WTC11 (cell line): ENCODE results near the gene SUSD1. TPM values are rescaled to one million over a fixed set of nuclear protein-coding genes. Genes with fewer than 3 reads are reported as not detected.

ENCODE experiments used
- ATAC-seq: fragments of 200-7000 bp; cut with Tn5 transposase; 2 replicates; pipeline ENCODE4 v1.10.0; 2021; ENCODE audit warnings: mild to moderate bottlenecking, moderate library complexity
- CTCF ChIA-PET: fragments of 300-600 bp; sonication (Branson Sonifier 250); formaldehyde crosslinking; loops from one replicate; lab custom pipeline; 2021; ENCODE audit warnings: antibody characterized with exemption; lab: Charles Lee
- POLR2A ChIA-PET: fragments of 350-600 bp; sonication (Branson Sonifier 250); formaldehyde crosslinking; loops from one replicate; lab custom pipeline; 2021; ENCODE audit warnings: antibody characterized with exemption; lab: Charles Lee
- DNase-seq: peaks from one replicate; pipeline ENCODE4 v3.0.0; 2021; ENCODE audit warnings: low spot score
- H3K27ac Mint-ChIP-seq: 2 replicates; pipeline ENCODE4 v1.8.0; 2021; ENCODE audit warnings: mixed read lengths
- H3K27me3 Mint-ChIP-seq: 2 replicates; pipeline ENCODE4 v1.8.0; 2021; ENCODE audit warnings: low read depth, mild to moderate bottlenecking, moderate library complexity, mixed read lengths
- H3K36me3 Mint-ChIP-seq: 2 replicates; pipeline ENCODE4 v1.8.0; 2021; ENCODE audit warnings: mixed read lengths
- H3K4me1 Mint-ChIP-seq: 2 replicates; pipeline ENCODE4 v1.8.0; 2022; ENCODE audit warnings: mixed read lengths
- H3K4me3 Mint-ChIP-seq: 2 replicates; pipeline ENCODE4 v1.8.0; 2021; ENCODE audit warnings: mild to moderate bottlenecking, moderate library complexity, mixed read lengths
- H3K9me3 Mint-ChIP-seq: 2 replicates; pipeline ENCODE4 v1.8.0; 2021; ENCODE audit warnings: mixed read lengths
- CBFB ChIP-seq: sonication (generic); formaldehyde crosslinking; IDR thresholded peaks from 2 replicates; pipeline ENCODE4 v1.8.1; 2022; ENCODE audit warnings: mild to moderate bottlenecking, low read depth, missing genetic modification reagents
- CREB1 ChIP-seq: sonication (generic); formaldehyde crosslinking; IDR thresholded peaks from 2 replicates; pipeline ENCODE4 v1.8.0; 2023; ENCODE audit warnings: mild to moderate bottlenecking, missing genetic modification reagents
- ELF4 ChIP-seq: sonication (generic); formaldehyde crosslinking; IDR thresholded peaks from 2 replicates; pipeline ENCODE4 v1.8.1; 2022; ENCODE audit warnings: low read depth, mild to moderate bottlenecking, moderate library complexity, missing genetic modification reagents
- ETV6 ChIP-seq: sonication (generic); formaldehyde crosslinking; IDR thresholded peaks from 2 replicates; pipeline ENCODE4 v1.8.1; 2022; ENCODE audit warnings: mild to moderate bottlenecking, missing genetic modification reagents
- FOXJ3 ChIP-seq: sonication (generic); formaldehyde crosslinking; IDR thresholded peaks from 2 replicates; pipeline ENCODE4 v1.9.0; 2021; ENCODE audit warnings: missing genetic modification reagents, mild to moderate bottlenecking, borderline replicate concordance
- GABPB1 ChIP-seq: sonication (generic); formaldehyde crosslinking; IDR thresholded peaks from 2 replicates; pipeline ENCODE4 v1.8.1; 2023; ENCODE audit warnings: mild to moderate bottlenecking, missing genetic modification reagents
- GTF2I ChIP-seq: fragments of 250-450 bp; sonication (Bioruptor Pico); conservative IDR thresholded peaks from 2 replicates; pipeline ENCODE4 v1.4.0; 2021; ENCODE audit warnings: mild to moderate bottlenecking
- HMGA2 ChIP-seq: fragments of 250-450 bp; sonication (Bioruptor Pico); IDR thresholded peaks from 2 replicates; pipeline ENCODE4 v1.4.0; 2021; ENCODE audit warnings: mild to moderate bottlenecking, moderate library complexity
- KAT7 ChIP-seq: sonication (generic); formaldehyde crosslinking; IDR thresholded peaks from 2 replicates; pipeline ENCODE4 v1.8.1; 2023; ENCODE audit warnings: missing genetic modification reagents, mild to moderate bottlenecking, borderline replicate concordance
- MXD4 ChIP-seq: fragments of 250-450 bp; sonication (Bioruptor Pico); IDR thresholded peaks from 2 replicates; pipeline ENCODE4 v1.8.0; 2021; ENCODE audit warnings: mild to moderate bottlenecking, moderate library complexity, borderline replicate concordance
- NFYB ChIP-seq: sonication (generic); formaldehyde crosslinking; conservative IDR thresholded peaks from 2 replicates; pipeline ENCODE4 v1.8.0; 2022; ENCODE audit warnings: low read depth, missing genetic modification reagents
- NR2C2 ChIP-seq: sonication (generic); formaldehyde crosslinking; IDR thresholded peaks from 2 replicates; pipeline ENCODE4 v1.8.0; 2022; ENCODE audit warnings: mild to moderate bottlenecking, missing genetic modification reagents
- SMAD4 ChIP-seq: sonication (generic); formaldehyde crosslinking; IDR thresholded peaks from 2 replicates; pipeline ENCODE4 v1.8.0; 2022; ENCODE audit warnings: mild to moderate bottlenecking, missing genetic modification reagents
- SOX15 ChIP-seq: fragments of 250-450 bp; sonication (Bioruptor Pico); IDR thresholded peaks from 2 replicates; pipeline ENCODE4 v1.9.0; 2021; ENCODE audit warnings: mild to moderate bottlenecking
- SP1 ChIP-seq: sonication (generic); formaldehyde crosslinking; conservative IDR thresholded peaks from 2 replicates; pipeline ENCODE4 v1.8.1; 2022; ENCODE audit warnings: missing genetic modification reagents
- TP53 ChIP-seq: sonication (generic); formaldehyde crosslinking; IDR thresholded peaks from 2 replicates; pipeline ENCODE4 v1.8.1; 2023; ENCODE audit warnings: mild to moderate bottlenecking, missing genetic modification reagents
- ZNF263 ChIP-seq: sonication (generic); formaldehyde crosslinking; IDR thresholded peaks from 2 replicates; pipeline ENCODE4 v1.8.1; 2022; ENCODE audit warnings: low read depth, mild to moderate bottlenecking, moderate library complexity, missing genetic modification reagents
- ZNF396 ChIP-seq: fragments of 250-450 bp; sonication (Bioruptor Pico); IDR thresholded peaks from 2 replicates; pipeline ENCODE4 v1.8.0; 2021; ENCODE audit warnings: mild to moderate bottlenecking, moderate library complexity, borderline replicate concordance
- ZNF416 ChIP-seq: fragments of 250-450 bp; sonication (Bioruptor Pico); IDR thresholded peaks from 2 replicates; pipeline ENCODE4 v1.9.0; 2021; ENCODE audit warnings: mild to moderate bottlenecking, inconsistent platforms
- ZNF671 ChIP-seq: fragments of 250-450 bp; sonication (Bioruptor Pico); IDR thresholded peaks from 2 replicates; pipeline ENCODE4 v1.8.0; 2021; ENCODE audit warnings: mild to moderate bottlenecking
- total RNA-seq: library from RNA; stranded (reverse); gene quantifications from 3 replicates; pipeline ENCODE4 v1.2.3, GENCODE V29; 2021
- TF ChIP-seq, protein P1 (sequence below): sonication (generic); formaldehyde crosslinking; IDR thresholded peaks from 2 replicates; pipeline ENCODE4 v1.8.1; 2022; ENCODE audit warnings: low read depth, missing genetic modification reagents, borderline replicate concordance
- TF ChIP-seq, protein P2 (sequence below): fragments of 250-450 bp; sonication (Bioruptor Pico); IDR thresholded peaks from 2 replicates; pipeline ENCODE4 v2.1.2; 2022; ENCODE audit warnings: mild to moderate bottlenecking, moderate library complexity
- TF ChIP-seq, protein P3 (sequence below): sonication (generic); formaldehyde crosslinking; IDR thresholded peaks from 2 replicates; pipeline ENCODE4 v1.8.1; 2023; ENCODE audit warnings: mild to moderate bottlenecking, missing genetic modification reagents, borderline replicate concordance
- TF ChIP-seq, protein P4 (sequence below): fragments of 250-450 bp; sonication (Bioruptor Pico); IDR thresholded peaks from 2 replicates; pipeline ENCODE4 v1.9.0; 2021; ENCODE audit warnings: mild to moderate bottlenecking
- TF ChIP-seq, protein P5 (sequence below): fragments of 250-450 bp; sonication (Bioruptor Pico); conservative IDR thresholded peaks from 2 replicates; pipeline ENCODE4 v1.9.0; 2021; ENCODE audit warnings: mild to moderate bottlenecking
- TF ChIP-seq, protein P6 (sequence below): sonication (generic); formaldehyde crosslinking; IDR thresholded peaks from 2 replicates; pipeline ENCODE4 v1.8.0; 2022; ENCODE audit warnings: mild to moderate bottlenecking, missing genetic modification reagents

SUSD1 gene
- total RNA-seq, 1 experiment from 2014 or later: 5.1 TPM

DNA sequence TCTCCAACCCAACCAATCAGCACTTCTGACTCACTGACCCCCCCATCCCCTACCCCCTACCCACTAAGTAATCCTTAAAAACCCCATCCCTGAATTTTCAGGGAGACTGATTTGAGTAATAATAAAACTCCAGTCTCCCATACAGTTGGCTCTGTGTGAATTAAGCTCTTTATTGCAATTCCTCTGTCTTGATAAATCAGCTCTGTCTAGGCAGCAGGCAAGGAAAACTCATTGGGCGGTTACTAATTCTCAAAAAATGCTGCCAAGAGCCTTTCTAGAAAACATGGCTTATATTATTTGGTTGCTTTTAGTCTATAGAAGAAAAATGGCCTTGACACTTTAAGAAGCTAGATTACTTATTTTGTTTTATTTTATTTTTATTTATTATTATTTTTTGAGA, 131.7 kb downstream of the SUSD1 start:
- POLR2A ChIA-PET: no interaction called here
- H3K9me3 Mint-ChIP-seq: peaks cover 7% of the 10 kb centered on the region
- DNase-seq (no peak), ATAC-seq (no peak)
- H3K4me3 Mint-ChIP-seq: no peak overlapping the region
- TF ChIP-seq KAT7: no peak
- TF ChIP-seq HMGA2: no peak
- TF ChIP-seq ZNF396: no peak
- TF ChIP-seq ETV6 (CRISPR knock-in tag): no peak
- no peak for TF ChIP-seq ZNF263 (CRISPR knock-in tag)
- TF ChIP-seq SOX15 (CRISPR knock-in tag): no peak
- TF ChIP-seq NR2C2 (CRISPR knock-in tag): no peak
- TF ChIP-seq, protein P1, sequence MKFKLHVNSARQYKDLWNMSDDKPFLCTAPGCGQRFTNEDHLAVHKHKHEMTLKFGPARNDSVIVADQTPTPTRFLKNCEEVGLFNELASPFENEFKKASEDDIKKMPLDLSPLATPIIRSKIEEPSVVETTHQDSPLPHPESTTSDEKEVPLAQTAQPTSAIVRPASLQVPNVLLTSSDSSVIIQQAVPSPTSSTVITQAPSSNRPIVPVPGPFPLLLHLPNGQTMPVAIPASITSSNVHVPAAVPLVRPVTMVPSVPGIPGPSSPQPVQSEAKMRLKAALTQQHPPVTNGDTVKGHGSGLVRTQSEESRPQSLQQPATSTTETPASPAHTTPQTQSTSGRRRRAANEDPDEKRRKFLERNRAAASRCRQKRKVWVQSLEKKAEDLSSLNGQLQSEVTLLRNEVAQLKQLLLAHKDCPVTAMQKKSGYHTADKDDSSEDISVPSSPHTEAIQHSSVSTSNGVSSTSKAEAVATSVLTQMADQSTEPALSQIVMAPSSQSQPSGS (CRISPR knock-in tag): no peak
- TF ChIP-seq ELF4: no peak
- no peak for TF ChIP-seq MXD4 (CRISPR knock-in tag)
- no peak for TF ChIP-seq CBFB (CRISPR knock-in tag)
- TF ChIP-seq, protein P2, sequence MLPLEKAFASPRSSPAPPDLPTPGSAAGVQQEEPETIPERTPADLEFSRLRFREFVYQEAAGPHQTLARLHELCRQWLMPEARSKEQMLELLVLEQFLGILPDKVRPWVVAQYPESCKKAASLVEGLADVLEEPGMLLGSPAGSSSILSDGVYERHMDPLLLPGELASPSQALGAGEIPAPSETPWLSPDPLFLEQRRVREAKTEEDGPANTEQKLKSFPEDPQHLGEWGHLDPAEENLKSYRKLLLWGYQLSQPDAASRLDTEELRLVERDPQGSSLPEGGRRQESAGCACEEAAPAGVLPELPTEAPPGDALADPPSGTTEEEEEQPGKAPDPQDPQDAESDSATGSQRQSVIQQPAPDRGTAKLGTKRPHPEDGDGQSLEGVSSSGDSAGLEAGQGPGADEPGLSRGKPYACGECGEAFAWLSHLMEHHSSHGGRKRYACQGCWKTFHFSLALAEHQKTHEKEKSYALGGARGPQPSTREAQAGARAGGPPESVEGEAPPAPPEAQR: no peak
- TF ChIP-seq, protein P3, sequence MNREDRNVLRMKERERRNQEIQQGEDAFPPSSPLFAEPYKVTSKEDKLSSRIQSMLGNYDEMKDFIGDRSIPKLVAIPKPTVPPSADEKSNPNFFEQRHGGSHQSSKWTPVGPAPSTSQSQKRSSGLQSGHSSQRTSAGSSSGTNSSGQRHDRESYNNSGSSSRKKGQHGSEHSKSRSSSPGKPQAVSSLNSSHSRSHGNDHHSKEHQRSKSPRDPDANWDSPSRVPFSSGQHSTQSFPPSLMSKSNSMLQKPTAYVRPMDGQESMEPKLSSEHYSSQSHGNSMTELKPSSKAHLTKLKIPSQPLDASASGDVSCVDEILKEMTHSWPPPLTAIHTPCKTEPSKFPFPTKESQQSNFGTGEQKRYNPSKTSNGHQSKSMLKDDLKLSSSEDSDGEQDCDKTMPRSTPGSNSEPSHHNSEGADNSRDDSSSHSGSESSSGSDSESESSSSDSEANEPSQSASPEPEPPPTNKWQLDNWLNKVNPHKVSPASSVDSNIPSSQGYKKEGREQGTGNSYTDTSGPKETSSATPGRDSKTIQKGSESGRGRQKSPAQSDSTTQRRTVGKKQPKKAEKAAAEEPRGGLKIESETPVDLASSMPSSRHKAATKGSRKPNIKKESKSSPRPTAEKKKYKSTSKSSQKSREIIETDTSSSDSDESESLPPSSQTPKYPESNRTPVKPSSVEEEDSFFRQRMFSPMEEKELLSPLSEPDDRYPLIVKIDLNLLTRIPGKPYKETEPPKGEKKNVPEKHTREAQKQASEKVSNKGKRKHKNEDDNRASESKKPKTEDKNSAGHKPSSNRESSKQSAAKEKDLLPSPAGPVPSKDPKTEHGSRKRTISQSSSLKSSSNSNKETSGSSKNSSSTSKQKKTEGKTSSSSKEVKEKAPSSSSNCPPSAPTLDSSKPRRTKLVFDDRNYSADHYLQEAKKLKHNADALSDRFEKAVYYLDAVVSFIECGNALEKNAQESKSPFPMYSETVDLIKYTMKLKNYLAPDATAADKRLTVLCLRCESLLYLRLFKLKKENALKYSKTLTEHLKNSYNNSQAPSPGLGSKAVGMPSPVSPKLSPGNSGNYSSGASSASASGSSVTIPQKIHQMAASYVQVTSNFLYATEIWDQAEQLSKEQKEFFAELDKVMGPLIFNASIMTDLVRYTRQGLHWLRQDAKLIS (CRISPR knock-in tag): no peak
- TF ChIP-seq, protein P4, sequence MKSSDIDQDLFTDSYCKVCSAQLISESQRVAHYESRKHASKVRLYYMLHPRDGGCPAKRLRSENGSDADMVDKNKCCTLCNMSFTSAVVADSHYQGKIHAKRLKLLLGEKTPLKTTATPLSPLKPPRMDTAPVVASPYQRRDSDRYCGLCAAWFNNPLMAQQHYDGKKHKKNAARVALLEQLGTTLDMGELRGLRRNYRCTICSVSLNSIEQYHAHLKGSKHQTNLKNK (CRISPR knock-in tag): no peak
- TF ChIP-seq GABPB1 (CRISPR knock-in tag): no peak
- TF ChIP-seq GTF2I (CRISPR knock-in tag): no peak
- CTCF ChIA-PET: no interaction called here
- no peak overlapping the region for H3K27ac Mint-ChIP-seq
- H3K36me3 Mint-ChIP-seq: peaks cover 3% of the 10 kb centered on the region; the same call in 1 of the 2 replicates
- no peaks in the 10 kb centered on the region for H3K27me3 Mint-ChIP-seq
- peaks cover 33% of the 10 kb centered on the region for H3K4me1 Mint-ChIP-seq

DNA sequence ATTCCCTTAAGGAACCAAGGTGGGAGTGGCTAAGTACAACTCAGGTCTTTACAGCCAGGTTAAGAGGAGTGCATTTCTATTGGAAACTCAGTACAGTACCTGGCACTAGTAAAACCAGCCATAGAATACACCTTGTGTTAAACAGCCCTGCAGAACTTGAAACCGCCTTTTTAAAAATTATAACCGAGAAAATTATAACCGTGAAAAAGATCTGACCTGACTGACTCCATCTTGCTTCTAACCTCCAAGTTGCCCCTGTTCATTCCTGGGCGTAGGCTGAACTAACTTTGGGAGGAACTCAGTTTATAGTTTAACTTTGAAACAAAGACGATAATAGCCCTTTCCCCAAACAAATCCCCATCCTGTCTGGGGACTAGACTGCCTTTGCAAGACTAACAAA, 132.3 kb downstream of the SUSD1 start:
- Mint-ChIP-seq H3K9me3 (peaks cover 4% of the 10 kb centered on the region), H3K27ac (no peak overlapping the region), H3K4me3 (no peak overlapping the region), H3K36me3 (peaks cover 2% of the 10 kb centered on the region; the same call in 1 of the 2 replicates), H3K27me3 (no peaks in the 10 kb centered on the region), H3K4me1 (peaks cover 36% of the 10 kb centered on the region)
- POLR2A ChIA-PET: no interaction called here
- no peak for ATAC-seq
- no peak for DNase-seq
- CTCF ChIA-PET: no interaction called here
- TF ChIP-seq ZNF671: no peak
- TF ChIP-seq SP1 (CRISPR knock-in tag): no peak
- TF ChIP-seq, protein P5, sequence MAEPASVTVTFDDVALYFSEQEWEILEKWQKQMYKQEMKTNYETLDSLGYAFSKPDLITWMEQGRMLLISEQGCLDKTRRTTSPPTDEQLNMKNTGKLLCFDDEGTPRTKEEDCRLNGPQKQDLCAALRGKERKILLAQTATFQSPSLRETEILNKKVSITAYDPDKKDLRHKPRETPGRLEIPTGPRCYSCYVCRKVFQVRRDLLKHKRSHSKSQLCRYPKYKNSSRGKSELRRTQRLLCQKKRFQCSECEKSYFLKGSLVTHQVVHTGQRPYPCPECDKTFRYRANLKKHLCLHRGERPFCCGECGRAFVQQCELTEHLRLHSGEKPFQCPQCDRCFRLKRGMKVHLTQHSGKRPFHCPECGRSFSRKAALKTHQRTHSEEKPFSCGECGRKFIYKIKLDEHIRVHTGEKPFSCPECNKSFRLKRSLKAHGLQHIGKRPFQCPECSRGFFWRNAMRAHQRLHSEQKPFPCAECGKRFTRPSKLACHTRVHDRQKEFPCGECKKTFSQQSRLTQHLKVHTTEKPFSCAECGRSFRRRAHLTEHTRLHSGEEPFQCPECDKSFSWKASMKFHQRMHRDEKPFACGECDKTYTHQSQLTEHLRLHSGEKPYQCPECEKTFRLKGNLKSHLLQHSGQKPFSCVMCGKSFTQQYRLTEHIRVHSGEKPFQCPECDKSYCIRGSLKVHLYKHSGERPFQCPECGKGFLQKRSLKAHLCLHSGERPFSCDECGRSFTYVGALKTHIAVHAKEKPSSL (CRISPR knock-in tag): no peak
- TF ChIP-seq, protein P6, sequence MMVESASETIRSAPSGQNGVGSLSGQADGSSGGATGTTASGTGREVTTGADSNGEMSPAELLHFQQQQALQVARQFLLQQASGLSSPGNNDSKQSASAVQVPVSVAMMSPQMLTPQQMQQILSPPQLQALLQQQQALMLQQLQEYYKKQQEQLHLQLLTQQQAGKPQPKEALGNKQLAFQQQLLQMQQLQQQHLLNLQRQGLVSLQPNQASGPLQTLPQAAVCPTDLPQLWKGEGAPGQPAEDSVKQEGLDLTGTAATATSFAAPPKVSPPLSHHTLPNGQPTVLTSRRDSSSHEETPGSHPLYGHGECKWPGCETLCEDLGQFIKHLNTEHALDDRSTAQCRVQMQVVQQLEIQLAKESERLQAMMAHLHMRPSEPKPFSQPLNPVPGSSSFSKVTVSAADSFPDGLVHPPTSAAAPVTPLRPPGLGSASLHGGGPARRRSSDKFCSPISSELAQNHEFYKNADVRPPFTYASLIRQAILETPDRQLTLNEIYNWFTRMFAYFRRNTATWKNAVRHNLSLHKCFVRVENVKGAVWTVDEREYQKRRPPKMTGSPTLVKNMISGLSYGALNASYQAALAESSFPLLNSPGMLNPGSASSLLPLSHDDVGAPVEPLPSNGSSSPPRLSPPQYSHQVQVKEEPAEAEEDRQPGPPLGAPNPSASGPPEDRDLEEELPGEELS: no peak
- TF ChIP-seq NFYB: no peak
- TF ChIP-seq TP53: no peak
- no peak for TF ChIP-seq ZNF396
- TF ChIP-seq MXD4 (CRISPR knock-in tag): no peak
- TF ChIP-seq FOXJ3: no peak
- TF ChIP-seq SMAD4 (CRISPR knock-in tag): no peak
- no peak for TF ChIP-seq CREB1 (CRISPR knock-in tag)
- no peak for TF ChIP-seq ZNF416 (CRISPR knock-in tag)
